Left lung (tissue), 10 donors: Measurements from ENCODE around the gene POU2F3. TPM values are rescaled to one million over a fixed set of nuclear protein-coding genes. Genes with fewer than 3 reads are reported as not detected.
A peak's percentile ranks its signal among the peaks of the same experiment; 100 is the strongest.

ENCODE experiments used
- ATAC-seq: fragments of 200-7000 bp; cut with Tn5 transposase; one replicate; pipeline ENCODE4 v1.9.1; 2020; ENCODE audit warnings: moderate library complexity
- DNase-seq, 4 donors: peaks; one replicate each; pipeline ENCODE4 v3.0.0-alpha.2; 2013 to 2020
- H3K27ac ChIP-seq, 2 donors: fragments of 200-600 bp; sonication (generic) in 1 of 2; one replicate each; pipeline versions ENCODE4 v1.5.0 to v1.8.0; 2020 to 2021
- H3K27me3 ChIP-seq, 2 donors: fragments of 200-600 bp; sonication (generic) in 1 of 2; one replicate each; pipeline versions ENCODE4 v1.5.0 to v1.8.0; 2020 to 2021
- H3K36me3 ChIP-seq, 2 donors: fragments of 200-600 bp; sonication (generic) in 1 of 2; one replicate each; pipeline versions ENCODE4 v1.5.0 to v1.8.0; 2020 to 2021
- H3K4me1 ChIP-seq, 2 donors: fragments of 200-600 bp; one replicate each; pipeline ENCODE4 v1.8.0; 2021
- H3K4me3 ChIP-seq, 2 donors: fragments of 200-600 bp; sonication (generic) in 1 of 2; one replicate each; pipeline versions ENCODE4 v1.5.0 to v1.8.0; 2020 to 2021; ENCODE audit warnings: mild to moderate bottlenecking in 1 of 2
- H3K9me3 ChIP-seq, 2 donors: fragments of 200-600 bp; sonication (generic) in 1 of 2; one replicate each; pipeline versions ENCODE4 v1.5.0 to v1.8.0; 2020 to 2021
- intact Hi-C, 2 donors: fragments of 100-400 bp; cut with DNase I; formaldehyde crosslinking; loops; one replicate each; pipeline versions ENCODE4 v1.11.2 to v1.14.2; 2022
- polyA plus RNA-seq, 6 donors: library from polyadenylated mRNA; unstranded; fragments of 120-200 nt; gene quantifications; one replicate each; pipeline ENCODE4 v1.2.1, GENCODE V29; 2013; ENCODE audit not compliant: insufficient read length in 6 of 6
- total RNA-seq, 2 donors: library from RNA; stranded (reverse); fragmentation: NEBNext Ultra II Directional; extraction: Animal tissue kit (Norgen Biotek cat#: 25700); gene quantifications; one replicate each; pipeline ENCODE4 v1.2.1, GENCODE V29; 2021
- TF ChIP-seq, protein P1 (sequence below), 2 donors: fragments of 200-600 bp; sonication (generic) in 1 of 2; IDR thresholded peaks; one replicate each; pipeline versions ENCODE4 v1.5.0 to v1.8.0; 2021; ENCODE audit warnings: antibody characterized with exemption in 2 of 2
- donor health status: DM: no; HTN: yes; CAD: no.
- donor health status: DM: no; HTN: no; CAD: no.

POU2F3 gene
- total and polyA plus RNA-seq, 8 donors, result 0.63 to 3.3 (median 1.1) TPM

GRCh38 chr11:120254788-120255518 lies 15.0 kb downstream of the POU2F3 start:
- TF ChIP-seq, protein P1, sequence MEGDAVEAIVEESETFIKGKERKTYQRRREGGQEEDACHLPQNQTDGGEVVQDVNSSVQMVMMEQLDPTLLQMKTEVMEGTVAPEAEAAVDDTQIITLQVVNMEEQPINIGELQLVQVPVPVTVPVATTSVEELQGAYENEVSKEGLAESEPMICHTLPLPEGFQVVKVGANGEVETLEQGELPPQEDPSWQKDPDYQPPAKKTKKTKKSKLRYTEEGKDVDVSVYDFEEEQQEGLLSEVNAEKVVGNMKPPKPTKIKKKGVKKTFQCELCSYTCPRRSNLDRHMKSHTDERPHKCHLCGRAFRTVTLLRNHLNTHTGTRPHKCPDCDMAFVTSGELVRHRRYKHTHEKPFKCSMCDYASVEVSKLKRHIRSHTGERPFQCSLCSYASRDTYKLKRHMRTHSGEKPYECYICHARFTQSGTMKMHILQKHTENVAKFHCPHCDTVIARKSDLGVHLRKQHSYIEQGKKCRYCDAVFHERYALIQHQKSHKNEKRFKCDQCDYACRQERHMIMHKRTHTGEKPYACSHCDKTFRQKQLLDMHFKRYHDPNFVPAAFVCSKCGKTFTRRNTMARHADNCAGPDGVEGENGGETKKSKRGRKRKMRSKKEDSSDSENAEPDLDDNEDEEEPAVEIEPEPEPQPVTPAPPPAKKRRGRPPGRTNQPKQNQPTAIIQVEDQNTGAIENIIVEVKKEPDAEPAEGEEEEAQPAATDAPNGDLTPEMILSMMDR (IDR thresholded peaks at IDR 0.05), result no peak
- H3K9me3 ChIP-seq, result no peaks in the 10 kb centered on the region
- H3K4me1 ChIP-seq, result no peaks in the 10 kb centered on the region
- H3K27me3 ChIP-seq, result peaks cover 7 to 89% of the 10 kb centered on the region in 2 donors
- H3K36me3 ChIP-seq, result no peaks in the 10 kb centered on the region
- DNase-seq (peak in 1 of 4 donors; percentile 11), ATAC-seq (no peak)
- H3K4me3 ChIP-seq, result no peak overlapping the region
- intact Hi-C loops, result no loop called here
- no peak overlapping the region for H3K27ac ChIP-seq

GRCh38 chr11:120255519-120255866 lies 15.6 kb downstream of the POU2F3 start:
- H3K27me3 ChIP-seq, result peaks cover 7 to 88% of the 10 kb centered on the region in 2 donors
- intact Hi-C loops, result no loop called here

DNA sequence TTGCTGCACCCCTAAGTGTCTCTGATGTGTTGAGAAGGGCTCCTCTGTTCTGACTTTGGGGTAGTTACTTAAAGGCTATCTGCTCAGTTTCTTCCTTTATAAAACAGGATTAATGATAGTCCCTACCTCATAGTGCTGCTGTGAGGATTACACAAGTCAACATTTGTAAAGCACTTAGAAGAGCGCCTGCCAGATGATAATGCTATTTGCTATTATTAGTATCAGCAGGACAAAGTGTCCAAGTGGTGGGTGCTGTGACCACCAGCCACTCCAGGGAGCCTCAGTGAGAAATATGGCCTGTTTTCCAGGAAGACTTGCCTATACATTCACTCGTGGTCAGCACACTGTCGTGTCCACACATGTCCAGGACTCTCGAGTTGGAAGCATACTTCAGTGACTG lies 16.2 kb downstream of the POU2F3 start:
- Histone ChIP-seq H3K4me1 (no peaks in the 10 kb centered on the region), H3K4me3 (no peak overlapping the region), H3K27me3 (peaks cover 7 to 81% of the 10 kb centered on the region in 2 donors), H3K9me3 (no peaks in the 10 kb centered on the region), H3K36me3 (no peaks in the 10 kb centered on the region), H3K27ac (no peak overlapping the region)
- TF ChIP-seq, protein P1 (IDR thresholded peaks at IDR 0.05), result no peak
- no peak for ATAC-seq
- DNase-seq, result no peak
- intact Hi-C loops, result no loop called here

More at GRCh38 chr11:120255519-120255866, 15.6 kb downstream of the POU2F3 start:
- H3K4me3 ChIP-seq, result no peak overlapping the region
- H3K27ac ChIP-seq, result no peak overlapping the region
- TF ChIP-seq, protein P1 (IDR thresholded peaks at IDR 0.05), result no peak
- no peaks in the 10 kb centered on the region for H3K4me1 ChIP-seq
- H3K36me3 ChIP-seq, result no peaks in the 10 kb centered on the region
- ATAC-seq, result no peak
- H3K9me3 ChIP-seq, result no peaks in the 10 kb centered on the region
- DNase-seq, result no peak

GRCh38 chr11:120256779-120257178 lies 16.8 kb downstream of the POU2F3 start:
- TF ChIP-seq, protein P1 (IDR thresholded peaks at IDR 0.05), result no peak
- Histone ChIP-seq H3K27ac (no peak overlapping the region), H3K9me3 (no peaks in the 10 kb centered on the region), H3K27me3 (peaks cover 7 to 75% of the 10 kb centered on the region in 2 donors), H3K36me3 (no peaks in the 10 kb centered on the region), H3K4me3 (no peak overlapping the region), H3K4me1 (no peaks in the 10 kb centered on the region)
- ATAC-seq, result no peak
- no peak for DNase-seq
- intact Hi-C loops, result no loop called here

- intact Hi-C loops, result no loop called here
- no peak for ATAC-seq
- peaks cover 7 to 70% of the 10 kb centered on the region in 2 donors for H3K27me3 ChIP-seq
Observed at GRCh38 chr11:120257346-120257745, 17.4 kb downstream of the POU2F3 start.

More at GRCh38 chr11:120257346-120257745, 17.4 kb downstream of the POU2F3 start:
- no peak for DNase-seq
- no peak overlapping the region for H3K4me3 ChIP-seq
- H3K9me3 ChIP-seq, result no peaks in the 10 kb centered on the region
- H3K27ac ChIP-seq, result no peak overlapping the region
- no peaks in the 10 kb centered on the region for H3K4me1 ChIP-seq
- no peaks in the 10 kb centered on the region for H3K36me3 ChIP-seq
- TF ChIP-seq, protein P1 (IDR thresholded peaks at IDR 0.05), result no peak
